HEK293T (cell line): ENCODE data around the gene C15orf61.
A peak's percentile ranks its signal among the peaks of the same experiment; 100 is the strongest.

Experiments used
- CTCF ChIA-PET: fragments of 350-600 bp; formaldehyde crosslinking; extraction: SDS; loops from one replicate; lab custom pipeline; 2021; ENCODE audit warnings: antibody characterized with exemption, inconsistent platforms; lab: Yijun Ruan, JAX
- POLR2A ChIA-PET: fragments of 350-600 bp; formaldehyde crosslinking; extraction: SDS; loops from one replicate; lab custom pipeline; 2020; ENCODE audit warnings: antibody characterized with exemption, inconsistent platforms; lab: Yijun Ruan, JAX
- DNase-seq: peaks from one replicate; pipeline ENCODE4 v3.0.0; 2012; ENCODE audit warnings: mixed read lengths; ENCODE audit errors: extremely low spot score
- ARNT ChIP-seq: fragments of 450-650 bp; IDR thresholded peaks from 2 replicates; pipeline ENCODE4 v1.6.1; 2017; ENCODE audit warnings: mild to moderate bottlenecking
- BHLHE40 ChIP-seq: fragments of 450-650 bp; IDR thresholded peaks from 2 replicates; pipeline ENCODE4 v1.6.1; 2016; ENCODE audit warnings: mild to moderate bottlenecking, moderate library complexity, borderline replicate concordance
- CTBP1 ChIP-seq: fragments of 450-650 bp; IDR thresholded peaks from 2 replicates; pipeline ENCODE4 v1.6.1; 2016; ENCODE audit warnings: borderline replicate concordance
- ELF4 ChIP-seq: fragments of 450-650 bp; IDR thresholded peaks from 2 replicates; pipeline ENCODE4 v1.6.1; 2017; ENCODE audit warnings: antibody characterized with exemption
- FOXA1 ChIP-seq: fragments of 450-650 bp; IDR thresholded peaks from 2 replicates; pipeline ENCODE4 v1.6.1; 2016; ENCODE audit warnings: mild to moderate bottlenecking
- FOXK2 ChIP-seq: fragments of 450-650 bp; IDR thresholded peaks from 2 replicates; pipeline ENCODE4 v1.6.1; 2016; ENCODE audit warnings: mild to moderate bottlenecking
- FOXM1 ChIP-seq: fragments of 450-650 bp; IDR thresholded peaks from 2 replicates; pipeline ENCODE4 v1.6.1; 2017; ENCODE audit warnings: mild to moderate bottlenecking, borderline replicate concordance
- HDGF ChIP-seq: fragments of 450-650 bp; IDR thresholded peaks from 2 replicates; pipeline ENCODE4 v1.6.1; 2017; ENCODE audit warnings: antibody characterized with exemption, borderline replicate concordance
- L3MBTL2 ChIP-seq: fragments of 450-650 bp; conservative IDR thresholded peaks from 2 replicates; pipeline ENCODE4 v1.6.1; 2016; ENCODE audit warnings: mild to moderate bottlenecking
- LEF1 ChIP-seq: fragments of 450-650 bp; IDR thresholded peaks from 2 replicates; pipeline ENCODE4 v1.6.1; 2017; ENCODE audit warnings: mild to moderate bottlenecking, borderline replicate concordance
- NFRKB ChIP-seq: fragments of 450-650 bp; IDR thresholded peaks from 2 replicates; pipeline ENCODE4 v1.6.1; 2016; ENCODE audit warnings: mild to moderate bottlenecking, moderate library complexity
- PKNOX1 ChIP-seq: fragments of 450-650 bp; IDR thresholded peaks from 2 replicates; pipeline ENCODE4 v1.6.1; 2016
- SP1 ChIP-seq: fragments of 450-650 bp; IDR thresholded peaks from 2 replicates; pipeline ENCODE4 v1.6.1; 2017
- SUZ12 ChIP-seq: fragments of 450-650 bp; IDR thresholded peaks from 2 replicates; pipeline ENCODE4 v1.6.1; 2016; ENCODE audit warnings: mild to moderate bottlenecking
- TARDBP ChIP-seq: fragments of 450-650 bp; IDR thresholded peaks from 2 replicates; pipeline ENCODE4 v1.6.1; 2016
- ZNF384 ChIP-seq: fragments of 450-650 bp; IDR thresholded peaks from 2 replicates; pipeline ENCODE4 v1.6.1; 2016

C15orf61 gene

GRCh38 chr15:67521783-67522568 lies 1.0 kb downstream of the C15orf61 start:
- DNase-seq, result no peak
- TF ChIP-seq TARDBP (no peak), BHLHE40 (no peak), FOXA1 (peak; percentile 16; the same call in 1 of the 2 replicates), FOXM1 (no peak)
- ChIA-PET CTCF (interaction anchor here (0.9 kb wide), 1 partner anchor 314 kb away, joined by 3 read pairs; no protein-coding TSS in a partner anchor), POLR2A (interaction anchor here (0.6 to 2.6 kb wide), 14 partner anchors 8 to 198 kb away, joined by 3 to 22 read pairs (median 5); partner anchors contain the start of gene MAP2K5)

- TF ChIP-seq HDGF (no peak), PKNOX1 (peak; percentile 40; the same call in 1 of the 2 replicates)
- POLR2A ChIA-PET, result interaction anchor here (2.0 kb wide), 1 partner anchor 19 kb away, joined by 9 read pairs; the partner anchor contains the start of gene MAP2K5
- DNase-seq, result no peak
- CTCF ChIA-PET, result no interaction called here
These were observed 2.4 kb downstream of the C15orf61 start for GRCh38 chr15:67523330-67523729.

- CTCF ChIA-PET, result no interaction called here
- POLR2A ChIA-PET, result interaction anchor here (2.0 kb wide), 1 partner anchor 18 kb away, joined by 9 read pairs; the partner anchor contains the start of gene MAP2K5
- no peak for TF ChIP-seq HDGF
- 0 out of 2 replicates have a peak, but pooled peaks have one; percentile 24 for TF ChIP-seq ZNF384
- DNase-seq, result no peak
These were observed 3.3 kb downstream of the C15orf61 start for GRCh38 chr15:67524235-67524634.

- POLR2A ChIA-PET, result interaction anchor here (1.7 kb wide), 1 partner anchor 14 kb away, joined by 9 read pairs; the partner anchor contains the start of gene MAP2K5
- TF ChIP-seq ARNT (no peak), CTBP1 (no peak), ELF4 (no peak), ZNF384 (no peak), PKNOX1 (no peak), FOXA1 (no peak), SP1 (no peak), FOXK2 (no peak)
- CTCF ChIA-PET, result no interaction called here
- DNase-seq, result no peak
These were observed 7.6 kb downstream of the C15orf61 start for GRCh38 chr15:67528513-67528912.

- no peak for DNase-seq
- POLR2A ChIA-PET, result interaction anchor here (1.7 to 1.9 kb wide), 2 partner anchors 9 to 11 kb away, joined by 5 to 6 read pairs; partner anchors contain the start of gene MAP2K5
- CTCF ChIA-PET, result no interaction called here
- TF ChIP-seq LEF1 (no peak), FOXK2 (no peak), SUZ12 (no peak), FOXA1 (no peak), ELF4 (no peak), ZNF384 (no peak), ARNT (no peak)
These were observed 10.5 kb downstream of the C15orf61 start for GRCh38 chr15:67531379-67531914.

- ChIA-PET POLR2A (no interaction called here), CTCF (interaction anchor here (0.7 kb wide), 1 partner anchor 292 kb away, joined by 3 read pairs; no protein-coding TSS in a partner anchor)
- DNase-seq, result no peak
- no peak for TF ChIP-seq LEF1
- TF ChIP-seq FOXK2, result no peak
- no peak; the same call in 1 of the 2 replicates for TF ChIP-seq PKNOX1
- no peak for TF ChIP-seq HDGF
- TF ChIP-seq BHLHE40, result no peak
- TF ChIP-seq CTBP1, result no peak
- TF ChIP-seq SP1, result no peak
- TF ChIP-seq FOXM1, result no peak
- no peak for TF ChIP-seq ELF4
- no peak for TF ChIP-seq FOXA1
- no peak for TF ChIP-seq ARNT
These were observed 12.9 kb downstream of the C15orf61 start for GRCh38 chr15:67533873-67534272.

GRCh38 chr15:67534360-67534759 lies 13.4 kb downstream of the C15orf61 start:
- CTCF ChIA-PET, result interaction anchor here (0.7 kb wide), 1 partner anchor 292 kb away, joined by 3 read pairs; no protein-coding TSS in a partner anchor
- TF ChIP-seq ARNT (no peak), FOXK2 (no peak), NFRKB (no peak), FOXM1 (no peak), CTBP1 (no peak), LEF1 (no peak), ZNF384 (no peak), SP1 (no peak), SUZ12 (no peak), TARDBP (no peak), HDGF (no peak), BHLHE40 (no peak), FOXA1 (no peak), PKNOX1 (no peak), L3MBTL2 (no peak), ELF4 (no peak)
- DNase-seq, result no peak
- POLR2A ChIA-PET, result no interaction called here
